ENCODE data around the gene ARHGEF7.

Gene ARHGEF7

DNA sequence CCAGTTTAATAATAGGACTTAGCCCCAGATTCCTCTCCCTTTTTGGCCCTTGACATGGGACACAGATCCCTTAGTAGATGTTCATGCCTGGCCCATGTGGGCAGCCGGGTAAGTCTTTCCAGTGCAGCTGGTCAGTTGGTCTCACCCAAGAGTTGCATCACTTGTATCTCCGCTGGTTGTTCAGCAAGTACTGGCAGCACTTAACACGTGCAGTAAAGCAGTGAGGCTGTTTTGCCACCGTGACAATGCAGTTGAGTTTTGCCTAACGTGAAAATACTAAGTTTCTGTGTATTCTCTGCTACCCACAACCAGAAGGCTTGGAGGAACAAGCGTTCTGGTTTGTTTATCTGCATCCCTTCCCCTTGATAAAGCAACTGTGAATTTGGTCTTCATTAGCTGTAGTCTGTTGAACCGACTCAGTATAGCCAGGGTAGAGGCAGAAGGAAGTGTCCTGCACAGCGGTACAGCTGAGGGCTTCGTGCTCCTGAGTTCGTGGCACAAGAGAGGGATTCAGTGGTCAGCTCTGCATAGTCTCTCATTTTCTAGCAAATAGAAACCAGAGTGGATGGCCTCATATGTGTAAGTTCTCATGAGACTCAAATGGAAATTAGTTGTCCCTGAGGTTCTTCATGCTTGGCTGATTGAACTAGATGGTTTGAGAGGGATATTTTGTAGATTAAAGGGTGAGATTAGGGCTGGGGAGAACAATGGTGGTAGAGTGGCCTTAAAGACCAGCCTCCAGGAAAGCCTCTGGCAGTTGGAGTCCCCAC is 50.3 kb downstream of the ARHGEF7 start:
- peaks cover 2% of the 10 kb centered on the region for H3K9me3 Mint-ChIP-seq
- peak; percentile 31 for ATAC-seq
- H3K36me3 Mint-ChIP-seq: peaks cover 61% of the 10 kb centered on the region
- H3K27me3 Mint-ChIP-seq: no peaks in the 10 kb centered on the region
- H3K4me1 Mint-ChIP-seq: peaks cover 69% of the 10 kb centered on the region
- no peak overlapping the region for H3K4me3 Mint-ChIP-seq
- peak overlapping the region; percentile 67 for H3K27ac Mint-ChIP-seq

GRCh38 chr13:111166882-111167675 is 52.0 kb downstream of the ARHGEF7 start:
- no peaks in the 10 kb centered on the region for H3K27me3 Mint-ChIP-seq
- ATAC-seq: no peak
- H3K9me3 Mint-ChIP-seq: peaks cover 2% of the 10 kb centered on the region
- peak overlapping the region; percentile 0 for H3K4me3 Mint-ChIP-seq
- H3K27ac Mint-ChIP-seq: peak overlapping the region; percentile 67
- peaks cover 50% of the 10 kb centered on the region for H3K36me3 Mint-ChIP-seq
- peaks cover 72% of the 10 kb centered on the region for H3K4me1 Mint-ChIP-seq

- peaks cover 62% of the 10 kb centered on the region for H3K4me1 Mint-ChIP-seq
- H3K36me3 Mint-ChIP-seq: peaks cover 40% of the 10 kb centered on the region
- no peak overlapping the region for H3K4me3 Mint-ChIP-seq
- H3K27ac Mint-ChIP-seq: no peak overlapping the region
- H3K9me3 Mint-ChIP-seq: peaks cover 2% of the 10 kb centered on the region
- no peak for ATAC-seq
- no peaks in the 10 kb centered on the region for H3K27me3 Mint-ChIP-seq
Observed at GRCh38 chr13:111168107-111168506, 53.0 kb downstream of the ARHGEF7 start.

GRCh38 chr13:111171112-111171511 is 56.0 kb downstream of the ARHGEF7 start:
- Mint-ChIP-seq H3K27me3 (no peaks in the 10 kb centered on the region), H3K36me3 (peaks cover 53% of the 10 kb centered on the region), H3K4me1 (peaks cover 58% of the 10 kb centered on the region), H3K27ac (peak overlapping the region; percentile 41), H3K4me3 (no peak overlapping the region), H3K9me3 (peaks cover 8% of the 10 kb centered on the region)
- ATAC-seq: no peak

GRCh38 chr13:111171629-111172028 is 56.5 kb downstream of the ARHGEF7 start:
- Mint-ChIP-seq H3K27ac (peak overlapping the region; percentile 41), H3K9me3 (peaks cover 8% of the 10 kb centered on the region), H3K27me3 (no peaks in the 10 kb centered on the region), H3K36me3 (peaks cover 53% of the 10 kb centered on the region), H3K4me1 (peaks cover 58% of the 10 kb centered on the region), H3K4me3 (no peak overlapping the region)
- ATAC-seq: no peak

- Mint-ChIP-seq H3K4me1 (peaks cover 56% of the 10 kb centered on the region), H3K27me3 (no peaks in the 10 kb centered on the region), H3K9me3 (peaks cover 6% of the 10 kb centered on the region), H3K27ac (peak overlapping the region; percentile 61), H3K4me3 (no peak overlapping the region), H3K36me3 (peaks cover 36% of the 10 kb centered on the region)
- no peak for ATAC-seq
Observed at GRCh38 chr13:111174377-111175114, 59.4 kb downstream of the ARHGEF7 start.

- Mint-ChIP-seq H3K36me3 (peaks cover 32% of the 10 kb centered on the region), H3K27ac (peak overlapping the region; percentile 61), H3K4me1 (peaks cover 61% of the 10 kb centered on the region), H3K27me3 (no peaks in the 10 kb centered on the region), H3K9me3 (peaks cover 6% of the 10 kb centered on the region), H3K4me3 (no peak overlapping the region)
- no peak for ATAC-seq
Observed at GRCh38 chr13:111175372-111175771, 60.3 kb downstream of the ARHGEF7 start.

- no peak for ATAC-seq
- Mint-ChIP-seq H3K9me3 (peaks cover 6% of the 10 kb centered on the region), H3K36me3 (peaks cover 32% of the 10 kb centered on the region), H3K27ac (peak overlapping the region; percentile 61), H3K27me3 (no peaks in the 10 kb centered on the region), H3K4me1 (peaks cover 61% of the 10 kb centered on the region), H3K4me3 (no peak overlapping the region)
Observed at GRCh38 chr13:111175935-111176334, 60.8 kb downstream of the ARHGEF7 start.

DNA sequence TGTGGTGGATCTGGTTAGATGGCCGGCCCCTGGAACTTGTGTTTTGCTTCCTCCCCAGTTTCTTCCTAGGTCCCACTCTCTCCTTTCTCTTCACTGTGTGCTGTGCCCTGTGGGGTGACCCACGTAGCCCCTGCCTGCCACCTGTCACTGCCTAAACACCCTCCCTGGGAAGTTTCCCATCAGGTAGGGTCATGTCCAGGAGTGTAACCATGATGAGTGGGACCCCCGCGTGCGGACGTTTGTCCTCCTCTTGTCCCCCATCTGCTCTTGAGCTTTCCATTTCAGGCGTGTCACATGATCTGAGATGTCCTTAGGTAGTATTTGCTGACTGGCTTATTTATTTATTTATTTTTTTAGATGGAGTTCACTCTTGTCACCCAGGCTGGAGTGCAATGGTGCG is 61.3 kb downstream of the ARHGEF7 start:
- peaks cover 6% of the 10 kb centered on the region for H3K9me3 Mint-ChIP-seq
- H3K27ac Mint-ChIP-seq: peak overlapping the region; percentile 63
- no peak for ATAC-seq
- no peak overlapping the region for H3K4me3 Mint-ChIP-seq
- H3K36me3 Mint-ChIP-seq: peaks cover 37% of the 10 kb centered on the region
- H3K27me3 Mint-ChIP-seq: no peaks in the 10 kb centered on the region
- H3K4me1 Mint-ChIP-seq: peaks cover 61% of the 10 kb centered on the region

DNA sequence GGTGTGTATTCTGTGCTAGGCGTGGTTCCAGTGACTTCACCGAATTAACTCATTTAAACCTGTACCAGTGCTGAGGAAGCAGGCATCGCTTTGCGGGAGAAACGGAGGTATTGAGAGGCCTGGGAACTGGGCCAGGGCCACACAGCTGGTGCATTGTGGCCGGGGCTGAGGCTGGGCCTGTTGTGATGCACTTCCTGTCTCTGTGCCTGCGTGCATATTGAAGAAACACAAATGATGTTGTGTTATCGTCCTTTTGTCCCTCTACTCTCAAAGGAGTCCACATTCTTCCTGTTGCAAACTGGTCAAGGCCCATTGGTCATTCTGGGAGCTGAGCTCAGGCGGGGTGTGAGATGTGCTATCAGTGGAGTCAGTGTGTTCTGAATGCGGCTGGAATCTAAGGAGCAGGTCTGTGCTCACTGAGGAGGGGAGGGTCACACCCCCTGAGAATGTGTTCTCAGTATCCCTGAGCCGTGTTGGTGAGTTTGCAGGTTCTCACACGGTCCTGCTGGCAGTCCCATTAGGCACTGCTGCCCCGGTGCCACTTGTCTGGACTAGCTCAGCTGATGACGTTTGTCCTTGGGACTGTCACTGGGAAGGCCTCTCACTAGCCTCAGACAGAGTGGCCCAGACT is 62.1 kb downstream of the ARHGEF7 start:
- peaks cover 61% of the 10 kb centered on the region for H3K4me1 Mint-ChIP-seq
- H3K27ac Mint-ChIP-seq: peak overlapping the region; percentile 63
- peaks cover 6% of the 10 kb centered on the region for H3K9me3 Mint-ChIP-seq
- ATAC-seq: no peak
- peaks cover 40% of the 10 kb centered on the region for H3K36me3 Mint-ChIP-seq
- no peak overlapping the region for H3K4me3 Mint-ChIP-seq
- no peaks in the 10 kb centered on the region for H3K27me3 Mint-ChIP-seq

DNA sequence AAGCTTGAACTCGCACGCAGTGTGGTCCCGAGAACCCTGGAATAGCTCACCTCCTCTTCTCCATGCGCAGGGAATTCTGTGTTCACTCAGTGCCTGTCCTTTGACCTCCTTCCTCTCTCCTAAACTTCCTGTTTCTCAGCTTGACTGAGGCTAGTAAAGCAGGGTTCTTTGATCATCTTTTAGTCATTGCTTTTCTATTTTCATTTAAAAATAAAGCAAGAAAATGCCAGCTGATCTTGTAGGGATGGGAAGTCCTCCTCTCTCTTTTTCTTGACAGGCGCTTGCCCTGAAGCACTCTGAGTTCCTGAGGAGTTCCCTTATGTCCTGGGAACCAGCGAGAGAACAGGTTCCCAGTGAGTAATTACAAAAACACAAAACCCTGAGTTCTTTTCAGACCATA is 62.8 kb downstream of the ARHGEF7 start:
- Mint-ChIP-seq H3K4me1 (peaks cover 61% of the 10 kb centered on the region), H3K27ac (peak overlapping the region; percentile 63), H3K4me3 (no peak overlapping the region), H3K27me3 (no peaks in the 10 kb centered on the region), H3K9me3 (peaks cover 6% of the 10 kb centered on the region), H3K36me3 (peaks cover 40% of the 10 kb centered on the region)
- ATAC-seq: no peak

GRCh38 chr13:111178402-111178801 is 63.3 kb downstream of the ARHGEF7 start:
- H3K27me3 Mint-ChIP-seq: no peaks in the 10 kb centered on the region
- no peak overlapping the region for H3K4me3 Mint-ChIP-seq
- H3K27ac Mint-ChIP-seq: peak overlapping the region; percentile 63
- peaks cover 6% of the 10 kb centered on the region for H3K9me3 Mint-ChIP-seq
- H3K4me1 Mint-ChIP-seq: peaks cover 63% of the 10 kb centered on the region
- peaks cover 42% of the 10 kb centered on the region for H3K36me3 Mint-ChIP-seq
- no peak for ATAC-seq

GRCh38 chr13:111179908-111180760 is 65.0 kb downstream of the ARHGEF7 start:
- ATAC-seq: no peak
- peaks cover 77% of the 10 kb centered on the region for H3K4me1 Mint-ChIP-seq
- no peaks in the 10 kb centered on the region for H3K27me3 Mint-ChIP-seq
- H3K9me3 Mint-ChIP-seq: peaks cover 4% of the 10 kb centered on the region
- H3K36me3 Mint-ChIP-seq: peaks cover 36% of the 10 kb centered on the region
- H3K4me3 Mint-ChIP-seq: no peak overlapping the region
- H3K27ac Mint-ChIP-seq: peak overlapping the region; percentile 13

GRCh38 chr13:111181977-111182376 is 66.9 kb downstream of the ARHGEF7 start:
- Mint-ChIP-seq H3K27ac (peak overlapping the region; percentile 52), H3K4me1 (peaks cover 77% of the 10 kb centered on the region)

More at GRCh38 chr13:111181977-111182376, 66.9 kb downstream of the ARHGEF7 start:
- Mint-ChIP-seq H3K4me3 (no peak overlapping the region), H3K9me3 (no peaks in the 10 kb centered on the region), H3K27me3 (no peaks in the 10 kb centered on the region), H3K36me3 (peaks cover 20% of the 10 kb centered on the region)
- no peak for ATAC-seq

Data from stimulated activated memory B cell treated with anti-CD40 and anti-IgM and Interleukin-4, amounts not matched to agents 10 μg/mL and 1 μg/mL and 100 μg/mL, for 72 hours (primary cell).